Activated CD4-positive, alpha-beta memory T cell treated with anti-CD3 and anti-CD28 coated beads for 36 hours (primary cell): Measurements from ENCODE around the gene CPVL. TPM values are rescaled to one million over a fixed set of nuclear protein-coding genes. Genes with fewer than 3 reads are reported as not detected.

Experiments
- CTCF ChIA-PET: fragments of 350-600 bp; sonication (Branson Sonifier 250); formaldehyde crosslinking; loops from one replicate; lab custom pipeline; 2021; ENCODE audit warnings: antibody characterized with exemption, inconsistent platforms; lab: Charles Lee
- POLR2A ChIA-PET: fragments of 350-600 bp; sonication (Branson Sonifier 250); formaldehyde crosslinking; loops from one replicate; lab custom pipeline; 2021; ENCODE audit warnings: antibody characterized with exemption; lab: Charles Lee
- DNase-seq: peaks from one replicate; pipeline ENCODE4 v3.0.0-alpha.2; 2020
- H3K27ac Mint-ChIP-seq: one replicate; pipeline ENCODE4 v1.8.0; 2021; ENCODE audit warnings: mixed read lengths
- H3K27me3 Mint-ChIP-seq: one replicate; pipeline ENCODE4 v1.8.0; 2021; ENCODE audit warnings: mixed read lengths
- H3K36me3 Mint-ChIP-seq: one replicate; pipeline ENCODE4 v1.8.0; 2021; ENCODE audit warnings: mixed read lengths
- H3K4me1 Mint-ChIP-seq: one replicate; pipeline ENCODE4 v1.8.0; 2021; ENCODE audit warnings: low read depth, mixed read lengths
- H3K4me3 Mint-ChIP-seq: one replicate; pipeline ENCODE4 v1.8.0; 2021; ENCODE audit warnings: mild to moderate bottlenecking, mixed read lengths
- H3K9me3 Mint-ChIP-seq: one replicate; pipeline ENCODE4 v1.8.0; 2021; ENCODE audit warnings: mixed read lengths
- intact Hi-C: fragments of 100-400 bp; cut with micrococcal nuclease; formaldehyde crosslinking; loops from one replicate; pipeline ENCODE4 v1.15.1; 2023
- total RNA-seq, 2 experiments: library from RNA; stranded (reverse); gene quantifications; one replicate each; pipeline ENCODE4 v1.2.3, GENCODE V29; 2021

CPVL gene
- total RNA-seq, 2 experiments from 2014 or later = not detected

GRCh38 chr7:28990200-28990960, 156.0 kb downstream of the CPVL start:
- Mint-ChIP-seq H3K4me3 (no peak overlapping the region), H3K27me3 (peaks cover 14% of the 10 kb centered on the region), H3K27ac (no peak overlapping the region), H3K4me1 (no peaks in the 10 kb centered on the region), H3K9me3 (no peaks in the 10 kb centered on the region), H3K36me3 (no peaks in the 10 kb centered on the region)
- POLR2A ChIA-PET = no interaction called here
- DNase-seq = no peak
- CTCF ChIA-PET = interaction anchor here (1.2 to 2.4 kb wide), 2 partner anchors 112 to 116 kb away, joined by 3 to 7 read pairs; no protein-coding TSS in a partner anchor
- intact Hi-C loops = no loop called here

GRCh38 chr7:28989211-28989980, 156.9 kb downstream of the CPVL start:
- Mint-ChIP-seq H3K36me3 (no peaks in the 10 kb centered on the region), H3K4me3 (no peak overlapping the region), H3K27me3 (peaks cover 16% of the 10 kb centered on the region), H3K9me3 (no peaks in the 10 kb centered on the region), H3K27ac (no peak overlapping the region), H3K4me1 (no peaks in the 10 kb centered on the region)
- ChIA-PET POLR2A (no interaction called here), CTCF (interaction anchor here (1.2 kb wide), 1 partner anchor 113 kb away, joined by 3 read pairs; no protein-coding TSS in a partner anchor)
- intact Hi-C loops = no loop called here
- no peak for DNase-seq

- Mint-ChIP-seq H3K27ac (no peak overlapping the region), H3K36me3 (no peaks in the 10 kb centered on the region), H3K4me3 (no peak overlapping the region), H3K27me3 (peaks cover 18% of the 10 kb centered on the region), H3K4me1 (no peaks in the 10 kb centered on the region), H3K9me3 (no peaks in the 10 kb centered on the region)
- DNase-seq = no peak
- intact Hi-C loops = no loop called here
- POLR2A ChIA-PET = no interaction called here
- CTCF ChIA-PET = no interaction called here
Measured at GRCh38 chr7:28988810-28989209, 157.5 kb downstream of the CPVL start.

- CTCF ChIA-PET = no interaction called here
- Mint-ChIP-seq H3K27me3 (peaks cover 17% of the 10 kb centered on the region), H3K9me3 (no peaks in the 10 kb centered on the region), H3K36me3 (no peaks in the 10 kb centered on the region), H3K4me3 (no peak overlapping the region), H3K27ac (no peak overlapping the region), H3K4me1 (no peaks in the 10 kb centered on the region)
- POLR2A ChIA-PET = no interaction called here
- DNase-seq = no peak
- intact Hi-C loops = no loop called here
Measured at GRCh38 chr7:28988091-28988490, 158.2 kb downstream of the CPVL start.

- Mint-ChIP-seq H3K9me3 (no peaks in the 10 kb centered on the region), H3K4me3 (no peak overlapping the region), H3K4me1 (no peaks in the 10 kb centered on the region), H3K36me3 (no peaks in the 10 kb centered on the region), H3K27ac (no peak overlapping the region), H3K27me3 (peaks cover 16% of the 10 kb centered on the region)
- no peak for DNase-seq
- intact Hi-C loops = no loop called here
- ChIA-PET POLR2A (no interaction called here), CTCF (no interaction called here)
Measured at GRCh38 chr7:28986765-28987110, 159.6 kb downstream of the CPVL start.

- ChIA-PET POLR2A (no interaction called here), CTCF (interaction anchor here (0.7 kb wide), 1 partner anchor 361 kb away, joined by 3 read pairs; no protein-coding TSS in a partner anchor)
- no peak overlapping the region for H3K27ac Mint-ChIP-seq
- DNase-seq = no peak
- peaks cover 16% of the 10 kb centered on the region for H3K27me3 Mint-ChIP-seq
- no peaks in the 10 kb centered on the region for H3K36me3 Mint-ChIP-seq
- H3K9me3 Mint-ChIP-seq = no peaks in the 10 kb centered on the region
- intact Hi-C loops = no loop called here
- H3K4me3 Mint-ChIP-seq = no peak overlapping the region
- H3K4me1 Mint-ChIP-seq = no peaks in the 10 kb centered on the region
Measured at GRCh38 chr7:28986028-28986764, 160.1 kb downstream of the CPVL start.

- ChIA-PET CTCF (no interaction called here), POLR2A (no interaction called here)
- Mint-ChIP-seq H3K27me3 (peaks cover 14% of the 10 kb centered on the region), H3K9me3 (no peaks in the 10 kb centered on the region), H3K36me3 (no peaks in the 10 kb centered on the region), H3K4me1 (no peaks in the 10 kb centered on the region), H3K27ac (no peak overlapping the region), H3K4me3 (no peak overlapping the region)
- intact Hi-C loops = no loop called here
- DNase-seq = no peak
Measured at GRCh38 chr7:28984631-28985030, 161.7 kb downstream of the CPVL start.

- ChIA-PET CTCF (no interaction called here), POLR2A (no interaction called here)
- no peaks in the 10 kb centered on the region for H3K36me3 Mint-ChIP-seq
- no peaks in the 10 kb centered on the region for H3K4me1 Mint-ChIP-seq
- H3K27me3 Mint-ChIP-seq = peaks cover 14% of the 10 kb centered on the region
- no peaks in the 10 kb centered on the region for H3K9me3 Mint-ChIP-seq
- no peak for DNase-seq
- H3K27ac Mint-ChIP-seq = no peak overlapping the region
- H3K4me3 Mint-ChIP-seq = no peak overlapping the region
- intact Hi-C loops = no loop called here
Measured at GRCh38 chr7:28984217-28984616, 162.1 kb downstream of the CPVL start.

GRCh38 chr7:28983396-28984190, 162.7 kb downstream of the CPVL start:
- Mint-ChIP-seq H3K27ac (no peak overlapping the region), H3K9me3 (no peaks in the 10 kb centered on the region), H3K4me1 (no peaks in the 10 kb centered on the region), H3K36me3 (no peaks in the 10 kb centered on the region), H3K4me3 (no peak overlapping the region), H3K27me3 (peaks cover 14% of the 10 kb centered on the region)
- ChIA-PET POLR2A (no interaction called here), CTCF (interaction anchor here (0.8 kb wide), 1 partner anchor 56 kb away, joined by 3 read pairs; no protein-coding TSS in a partner anchor)
- no peak for DNase-seq
- intact Hi-C loops = no loop called here

GRCh38 chr7:28981161-28981465, 165.2 kb downstream of the CPVL start:
- ChIA-PET CTCF (interaction anchor here (1.2 to 2.3 kb wide), 3 partner anchors 24 to 59 kb away, joined by 3 to 8 read pairs (median 3); no protein-coding TSS in a partner anchor), POLR2A (no interaction called here)
- no peak overlapping the region for H3K27ac Mint-ChIP-seq
- no peaks in the 10 kb centered on the region for H3K9me3 Mint-ChIP-seq
- DNase-seq = no peak
- peaks cover 13% of the 10 kb centered on the region for H3K27me3 Mint-ChIP-seq
- H3K36me3 Mint-ChIP-seq = no peaks in the 10 kb centered on the region
- H3K4me3 Mint-ChIP-seq = no peak overlapping the region
- intact Hi-C loops = no loop called here
- no peaks in the 10 kb centered on the region for H3K4me1 Mint-ChIP-seq

- H3K9me3 Mint-ChIP-seq = no peaks in the 10 kb centered on the region
- no peaks in the 10 kb centered on the region for H3K4me1 Mint-ChIP-seq
- H3K4me3 Mint-ChIP-seq = no peak overlapping the region
- no peak for DNase-seq
- no peaks in the 10 kb centered on the region for H3K36me3 Mint-ChIP-seq
- POLR2A ChIA-PET = interaction anchor here (0.6 kb wide), 1 partner anchor 24 kb away, joined by 3 read pairs; no protein-coding TSS in a partner anchor
- H3K27me3 Mint-ChIP-seq = peaks cover 11% of the 10 kb centered on the region
- no peak overlapping the region for H3K27ac Mint-ChIP-seq
- CTCF ChIA-PET = interaction anchor here (1.2 to 2.3 kb wide), 3 partner anchors 24 to 58 kb away, joined by 3 to 8 read pairs (median 3); no protein-coding TSS in a partner anchor
- intact Hi-C loops = no loop called here
Measured at GRCh38 chr7:28980451-28981160, 165.7 kb downstream of the CPVL start.
